ENCODE data around the gene ARVCF. TPM values are rescaled to one million over a fixed set of nuclear protein-coding genes. Genes with fewer than 3 reads are reported as not detected.
"Not testable (repeated sequence)": the region's sequence is repeated elsewhere in the genome, so short reads cannot be mapped to it uniquely, and the experiment has no call there.

Gene ARVCF
- total RNA-seq, 2 experiments from 2014 or later, result 0.86 to 1.4 TPM

- H3K9me3 Mint-ChIP-seq (ENCODE audit: insufficient read depth), result peaks cover 3% of the 10 kb centered on the region
- H3K27ac Mint-ChIP-seq, result no peak overlapping the region
- H3K4me1 Mint-ChIP-seq (ENCODE audit: low read depth), result no peaks in the 10 kb centered on the region
- H3K36me3 Mint-ChIP-seq (ENCODE audit: low read depth), result peaks cover 15% of the 10 kb centered on the region
- ATAC-seq (no peak), DNase-seq (no peak)
- CTCF ChIA-PET, result no interaction called here
- H3K27me3 Mint-ChIP-seq (ENCODE audit: low read depth), result no peaks in the 10 kb centered on the region
- POLR2A ChIA-PET, result interaction anchor here (1.1 kb wide), 1 partner anchor 10 kb away, joined by 3 read pairs; no protein-coding TSS in a partner anchor
- no peak overlapping the region for H3K4me3 Mint-ChIP-seq
Measured at GRCh38 chr22:19932367-19933206, 84.0 kb downstream of the ARVCF start.

- H3K9me3 Mint-ChIP-seq (ENCODE audit: insufficient read depth), result peaks cover 3% of the 10 kb centered on the region
- ATAC-seq (no peak), DNase-seq (no peak)
- no peaks in the 10 kb centered on the region for H3K27me3 Mint-ChIP-seq (ENCODE audit: low read depth)
- H3K4me1 Mint-ChIP-seq (ENCODE audit: low read depth), result no peaks in the 10 kb centered on the region
- no peak overlapping the region for H3K4me3 Mint-ChIP-seq
- peaks cover 13% of the 10 kb centered on the region for H3K36me3 Mint-ChIP-seq (ENCODE audit: low read depth)
- ChIA-PET POLR2A (interaction anchor here (0.6 kb wide), 1 partner anchor 14 kb away, joined by 3 read pairs; no protein-coding TSS in a partner anchor), CTCF (no interaction called here)
- H3K27ac Mint-ChIP-seq, result no peak overlapping the region
Measured at GRCh38 chr22:19931514-19931913, 85.1 kb downstream of the ARVCF start.

- POLR2A ChIA-PET, result interaction anchor here (0.8 kb wide), 1 partner anchor 313 kb away, joined by 3 read pairs; no protein-coding TSS in a partner anchor
- ATAC-seq, result no peak
- Mint-ChIP-seq H3K4me3 (no peak overlapping the region), H3K36me3 (ENCODE audit: low read depth) (peaks cover 7% of the 10 kb centered on the region), H3K4me1 (ENCODE audit: low read depth) (no peaks in the 10 kb centered on the region), H3K27me3 (ENCODE audit: low read depth) (no peaks in the 10 kb centered on the region), H3K9me3 (ENCODE audit: insufficient read depth) (peaks cover 3% of the 10 kb centered on the region), H3K27ac (no peak overlapping the region)
- CTCF ChIA-PET, result no interaction called here
- DNase-seq, result no peak
Measured at GRCh38 chr22:19930551-19931486, 85.8 kb downstream of the ARVCF start.

- no peak overlapping the region for H3K4me3 Mint-ChIP-seq
- no peaks in the 10 kb centered on the region for H3K27me3 Mint-ChIP-seq (ENCODE audit: low read depth)
- ATAC-seq (no peak), DNase-seq (no peak)
- CTCF ChIA-PET, result no interaction called here
- no peak overlapping the region for H3K27ac Mint-ChIP-seq
- H3K36me3 Mint-ChIP-seq (ENCODE audit: low read depth), result no peaks in the 10 kb centered on the region
- H3K4me1 Mint-ChIP-seq (ENCODE audit: low read depth), result no peaks in the 10 kb centered on the region
- POLR2A ChIA-PET, result interaction anchor here (0.8 kb wide), 1 partner anchor 314 kb away, joined by 3 read pairs; no protein-coding TSS in a partner anchor
- no peaks in the 10 kb centered on the region for H3K9me3 Mint-ChIP-seq (ENCODE audit: insufficient read depth)
Measured at GRCh38 chr22:19929586-19930550, 86.8 kb downstream of the ARVCF start.

- POLR2A ChIA-PET, result no interaction called here
- H3K4me1 Mint-ChIP-seq (ENCODE audit: low read depth), result no peaks in the 10 kb centered on the region
- H3K27ac Mint-ChIP-seq, result no peak overlapping the region
- DNase-seq (no peak), ATAC-seq (no peak)
- H3K4me3 Mint-ChIP-seq, result no peak overlapping the region
- H3K9me3 Mint-ChIP-seq (ENCODE audit: insufficient read depth), result no peaks in the 10 kb centered on the region
- H3K36me3 Mint-ChIP-seq (ENCODE audit: low read depth), result no peaks in the 10 kb centered on the region
- CTCF ChIA-PET, result no interaction called here
- H3K27me3 Mint-ChIP-seq (ENCODE audit: low read depth), result no peaks in the 10 kb centered on the region
Measured at GRCh38 chr22:19928207-19928606, 88.4 kb downstream of the ARVCF start.

- CTCF ChIA-PET, result no interaction called here
- H3K4me3 Mint-ChIP-seq, result no peak overlapping the region
- no peaks in the 10 kb centered on the region for H3K9me3 Mint-ChIP-seq (ENCODE audit: insufficient read depth)
- no peaks in the 10 kb centered on the region for H3K4me1 Mint-ChIP-seq (ENCODE audit: low read depth)
- no peak for ATAC-seq
- H3K36me3 Mint-ChIP-seq (ENCODE audit: low read depth), result no peaks in the 10 kb centered on the region
- POLR2A ChIA-PET, result no interaction called here
- H3K27me3 Mint-ChIP-seq (ENCODE audit: low read depth), result no peaks in the 10 kb centered on the region
- DNase-seq, result no peak
- H3K27ac Mint-ChIP-seq, result no peak overlapping the region
Measured at GRCh38 chr22:19927696-19928095, 88.9 kb downstream of the ARVCF start.

DNA sequence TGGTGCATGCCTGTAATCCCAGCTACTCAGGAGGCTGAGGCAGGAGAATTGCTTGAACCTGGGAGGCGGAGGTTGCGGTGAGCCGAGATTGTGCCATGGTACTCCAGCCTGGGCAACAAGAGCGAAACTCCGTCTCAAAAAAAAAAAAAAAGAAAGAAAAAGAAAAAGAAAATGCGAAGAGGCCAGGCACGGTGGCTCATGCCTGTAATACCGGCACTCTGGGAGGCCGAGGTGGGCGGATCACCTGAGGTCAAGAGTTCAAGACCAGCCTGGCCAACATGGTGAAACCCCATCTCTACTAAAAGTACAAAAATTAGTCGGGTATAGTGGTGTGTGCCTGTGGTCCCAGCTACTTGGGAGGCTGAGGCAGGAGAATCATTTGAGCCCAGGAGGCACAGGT lies 90.6 kb downstream of the ARVCF start:
- DNase-seq; H3K4me1 Mint-ChIP-seq (ENCODE audit: low read depth); CTCF ChIA-PET; H3K36me3 Mint-ChIP-seq (ENCODE audit: low read depth); ATAC-seq; POLR2A ChIA-PET; H3K27ac Mint-ChIP-seq; H3K27me3 Mint-ChIP-seq (ENCODE audit: low read depth); H3K9me3 Mint-ChIP-seq (ENCODE audit: insufficient read depth); H3K4me3 Mint-ChIP-seq: not testable (repeated sequence)

DNA sequence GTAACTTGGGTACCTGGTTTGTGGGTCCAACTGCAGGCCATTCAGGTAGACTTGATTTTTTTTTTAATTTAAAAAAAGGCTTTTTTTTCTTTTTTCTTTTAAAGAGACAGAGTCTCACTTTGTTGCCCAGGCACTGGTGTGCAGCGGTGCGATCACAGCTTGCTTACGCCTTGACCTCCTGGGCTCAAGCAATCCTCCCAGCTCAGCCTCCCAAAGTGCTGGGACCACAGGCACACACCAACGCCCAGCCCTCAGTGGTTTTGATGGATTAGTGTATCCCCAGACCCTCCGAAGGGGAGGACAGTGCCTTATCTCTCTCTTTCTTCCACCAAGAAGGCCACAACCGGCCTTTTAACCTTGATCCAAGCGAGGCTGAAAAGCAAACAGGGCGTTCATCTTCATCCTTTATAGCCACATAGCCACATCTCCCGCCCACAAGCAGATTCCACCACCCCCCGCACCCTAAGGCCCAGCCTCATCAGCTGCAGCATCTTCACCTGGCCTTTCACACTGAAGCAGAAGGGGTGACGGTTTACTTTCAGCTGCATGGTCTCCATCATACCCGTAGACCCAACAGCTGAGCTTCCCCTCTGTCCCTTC lies 92.6 kb downstream of the ARVCF start:
- Mint-ChIP-seq H3K36me3 (ENCODE audit: low read depth) (no peaks in the 10 kb centered on the region), H3K27ac (no peak overlapping the region), H3K9me3 (ENCODE audit: insufficient read depth) (no peaks in the 10 kb centered on the region), H3K4me3 (no peak overlapping the region), H3K27me3 (ENCODE audit: low read depth) (no peaks in the 10 kb centered on the region), H3K4me1 (ENCODE audit: low read depth) (no peaks in the 10 kb centered on the region)
- POLR2A ChIA-PET, result interaction anchor here (0.6 kb wide), 1 partner anchor 987 kb away, joined by 3 read pairs; no protein-coding TSS in a partner anchor
- ATAC-seq (no peak), DNase-seq (no peak)
- CTCF ChIA-PET, result interaction anchor here (0.7 to 2.0 kb wide), 2 partner anchors 14 to 87 kb away, joined by 4 to 11 read pairs; no protein-coding TSS in a partner anchor

GRCh38 chr22:19921544-19922081 lies 95.0 kb downstream of the ARVCF start:
- POLR2A ChIA-PET, result no interaction called here
- no peak for ATAC-seq
- Mint-ChIP-seq H3K4me1 (ENCODE audit: low read depth) (no peaks in the 10 kb centered on the region), H3K27me3 (ENCODE audit: low read depth) (no peaks in the 10 kb centered on the region), H3K9me3 (ENCODE audit: insufficient read depth) (no peaks in the 10 kb centered on the region), H3K36me3 (ENCODE audit: low read depth) (peaks cover 2% of the 10 kb centered on the region), H3K4me3 (no peak overlapping the region), H3K27ac (no peak overlapping the region)
- DNase-seq, result no peak
- CTCF ChIA-PET, result no interaction called here

Measured in activated CD8-positive, alpha-beta T cell treated with anti-CD3 and anti-CD28 coated beads, Interleukin-2, amount 10 ng/mL, durations not matched to agents 7 days and 5 days (primary cell).